CD4-positive, alpha-beta T cell treated with Interleukin-6 for 4 hours (primary cell): Measurements from ENCODE around the gene PEAK1.

Experiments
- DNase-seq: peaks from one replicate; pipeline ENCODE4 v3.0.0-alpha.2; 2020; ENCODE audit warnings: mixed read lengths

The PEAK1 gene

DNA sequence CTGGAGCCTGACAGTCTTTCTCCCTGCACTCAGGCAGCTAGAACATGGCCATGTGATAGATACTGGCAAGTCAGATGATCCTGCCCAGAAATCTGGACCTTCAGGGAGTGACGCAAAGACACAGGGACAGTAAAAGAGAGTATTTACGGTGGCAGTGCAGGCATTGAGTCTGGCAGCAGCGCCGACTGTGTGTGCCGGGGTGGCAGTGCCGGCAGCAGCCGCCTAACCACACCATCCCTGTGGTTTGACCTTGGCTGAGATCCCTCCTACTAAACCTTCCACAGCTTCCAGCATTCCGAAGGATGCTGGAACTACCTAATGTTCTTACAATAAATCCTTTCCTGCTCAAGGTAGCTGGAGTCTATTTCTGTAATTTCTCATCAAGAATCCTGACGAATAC, 344.4 kb downstream of the PEAK1 start:
- DNase-seq: no peak

DNA sequence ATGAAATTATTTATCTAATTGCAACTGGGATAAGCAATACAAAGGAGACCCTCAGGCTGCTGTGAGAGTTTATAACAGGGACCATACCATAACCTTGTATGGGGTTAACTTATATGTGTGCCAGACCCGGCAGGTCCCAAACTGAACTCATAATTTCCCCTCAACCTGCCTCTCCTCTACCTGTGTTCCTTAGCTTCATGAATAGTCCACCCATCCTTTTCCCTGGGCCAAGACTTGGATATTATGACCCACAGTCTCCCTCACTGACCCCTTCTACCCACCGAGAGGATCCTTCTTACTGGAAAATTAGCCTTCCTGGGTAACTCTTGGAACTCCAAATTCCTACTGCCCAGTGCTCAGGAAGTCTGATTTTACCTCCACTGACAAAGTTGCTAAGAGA, 345.6 kb downstream of the PEAK1 start:
- no peak for DNase-seq

DNA sequence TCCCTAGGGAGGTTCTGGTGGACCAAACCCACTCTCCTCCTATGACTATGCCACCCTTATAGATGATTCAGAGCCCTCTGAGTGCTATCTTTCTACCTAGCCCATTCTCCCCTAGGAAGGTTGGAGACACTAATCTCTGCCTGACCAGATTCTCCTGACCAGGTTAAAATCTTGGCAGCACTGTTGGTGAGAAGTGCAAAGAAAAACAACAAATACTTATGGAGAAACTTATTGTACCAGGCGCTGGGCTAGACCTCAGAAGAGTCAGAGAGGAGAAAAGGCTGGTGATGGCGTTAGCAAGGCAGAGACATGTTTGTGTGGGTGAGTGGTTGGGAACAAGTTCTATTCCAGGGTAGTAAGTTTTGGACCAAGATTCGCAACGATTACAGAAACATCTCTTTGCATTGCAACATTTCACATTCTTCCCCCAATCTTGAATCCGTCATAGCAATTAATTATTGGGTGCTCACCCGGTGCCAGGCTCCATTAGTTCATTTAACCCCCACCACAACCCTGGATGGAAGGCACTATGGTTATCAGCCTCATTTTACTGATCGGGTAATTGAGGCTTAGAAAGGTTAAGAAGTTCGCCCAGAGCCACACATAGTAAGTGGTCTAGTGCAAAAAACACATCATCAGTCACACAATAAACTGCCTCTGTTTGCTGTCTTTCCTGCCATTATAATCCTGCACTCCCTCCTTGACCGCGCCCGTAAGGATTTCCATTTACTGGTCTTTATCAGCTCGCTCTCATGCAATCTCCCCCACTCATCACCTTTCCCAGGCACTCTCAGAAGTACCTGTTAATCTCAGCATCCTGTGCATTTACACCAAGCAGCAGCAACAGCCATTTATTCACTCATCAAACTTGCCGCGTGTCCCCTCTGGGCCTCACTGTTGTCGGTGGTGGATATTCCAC, 348.3 kb downstream of the PEAK1 start:
- no peak for DNase-seq

DNA sequence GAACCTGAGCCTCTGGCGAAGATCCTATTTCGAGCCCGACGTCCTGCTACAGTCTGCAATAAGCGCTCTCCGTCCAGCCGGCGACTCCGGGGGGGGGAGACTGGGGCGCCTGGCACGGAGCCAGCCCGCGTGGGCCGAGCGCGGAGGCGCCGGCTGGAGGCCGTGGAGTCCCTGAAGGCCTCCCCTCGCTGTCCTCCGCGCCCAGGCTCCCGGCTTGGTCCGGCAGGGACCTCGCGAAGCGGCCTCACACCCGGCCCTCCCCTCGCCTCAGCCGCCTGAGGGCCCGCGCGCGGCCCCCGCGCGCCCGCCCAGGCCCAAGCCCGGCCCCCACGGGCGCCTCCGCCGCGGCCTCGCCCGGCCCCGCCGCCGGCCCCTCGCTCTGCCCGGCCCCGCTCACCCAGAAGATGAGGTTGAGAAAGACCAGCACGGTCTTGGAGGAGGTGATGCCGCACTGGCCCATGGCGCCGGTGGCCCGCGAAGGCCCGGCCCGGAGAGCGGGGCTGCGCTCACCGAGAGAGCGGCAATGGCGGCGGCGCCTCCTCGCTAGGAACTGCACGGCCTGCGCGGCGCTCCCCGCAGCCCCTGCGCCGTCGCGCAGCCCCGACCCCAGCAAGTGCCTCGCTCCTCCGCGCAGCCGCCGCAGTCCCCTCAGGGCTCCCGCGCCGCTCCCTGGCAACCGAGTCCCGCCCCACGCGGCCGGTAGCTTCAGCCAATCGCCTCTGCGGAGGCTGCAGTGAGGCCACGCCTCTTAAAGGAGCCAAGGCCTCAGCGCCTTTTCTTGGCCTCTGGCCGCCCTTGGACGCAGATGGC, 349.2 kb downstream of the PEAK1 start, which contains the start of gene TSPAN3:
Gene TSPAN3, minus strand, starts transcription at position 615 of the 810 bp plus-strand sequence. Its CDS starts 155 bp downstream, at position 460.
- peak; percentile 95 for DNase-seq

DNA sequence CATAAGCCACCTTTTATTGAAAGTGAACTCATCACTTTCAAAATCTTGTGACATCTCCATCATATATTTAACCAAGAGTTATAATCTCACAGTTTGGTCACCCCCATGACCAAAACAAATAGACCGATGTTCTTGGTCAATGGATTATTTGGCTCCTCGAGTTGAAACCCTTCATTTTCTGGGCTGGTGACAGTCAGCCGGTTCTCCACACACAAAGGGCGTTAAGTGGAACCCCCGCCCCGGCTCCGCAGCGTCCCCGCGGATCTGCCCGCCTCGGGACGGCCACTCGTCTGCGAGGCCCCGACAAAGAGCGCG, 349.8 kb downstream of the PEAK1 start:
- no peak for DNase-seq

DNA sequence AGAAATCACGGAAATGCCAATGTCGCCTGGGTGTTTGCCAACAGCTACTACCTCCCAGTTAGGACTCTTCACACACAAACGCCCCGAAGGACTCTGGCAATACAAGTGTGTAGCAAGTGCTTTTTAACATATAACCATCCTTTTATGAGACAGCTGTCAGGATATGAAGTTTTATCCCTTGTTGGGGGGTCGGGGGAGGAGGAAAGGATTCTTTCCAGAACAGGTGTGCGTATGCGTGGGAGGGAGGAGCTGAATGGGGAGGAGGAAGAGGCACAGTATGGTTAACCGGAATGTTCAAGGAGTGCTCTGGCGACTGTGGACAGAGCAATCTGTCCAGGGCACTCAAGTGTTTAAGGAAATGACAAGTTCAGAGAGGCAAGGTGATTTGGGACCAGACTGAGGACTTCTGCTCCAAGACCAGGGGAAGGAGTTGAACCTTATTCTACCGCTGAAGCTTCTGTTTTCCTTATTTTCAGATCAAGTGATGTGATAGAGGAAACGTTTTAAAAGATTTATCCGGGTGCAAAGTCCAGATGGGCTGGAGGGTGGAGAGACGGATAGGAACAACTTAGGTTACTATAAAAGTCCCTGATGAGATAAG, 350.3 kb downstream of the PEAK1 start:
- no peak for DNase-seq

DNA sequence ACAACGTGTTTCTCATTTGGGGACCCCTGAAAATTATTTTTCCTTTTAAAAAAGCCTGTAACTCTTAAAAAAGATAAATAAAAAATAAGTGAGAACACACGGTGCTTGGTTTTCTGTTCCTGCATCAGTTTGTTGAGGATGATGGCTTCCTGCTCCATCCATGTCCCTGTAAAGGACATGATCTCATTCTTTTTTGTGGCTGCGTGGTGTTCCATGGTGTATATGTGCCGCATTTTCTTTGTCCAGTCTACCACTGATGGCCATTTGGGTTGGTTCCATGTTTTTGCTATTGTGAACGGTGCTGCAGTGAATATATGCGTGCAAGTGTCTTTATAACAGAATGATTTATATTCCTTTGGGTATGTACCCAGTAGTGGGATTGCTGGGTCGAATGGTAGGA, 351.3 kb downstream of the PEAK1 start:
- DNase-seq: no peak

DNA sequence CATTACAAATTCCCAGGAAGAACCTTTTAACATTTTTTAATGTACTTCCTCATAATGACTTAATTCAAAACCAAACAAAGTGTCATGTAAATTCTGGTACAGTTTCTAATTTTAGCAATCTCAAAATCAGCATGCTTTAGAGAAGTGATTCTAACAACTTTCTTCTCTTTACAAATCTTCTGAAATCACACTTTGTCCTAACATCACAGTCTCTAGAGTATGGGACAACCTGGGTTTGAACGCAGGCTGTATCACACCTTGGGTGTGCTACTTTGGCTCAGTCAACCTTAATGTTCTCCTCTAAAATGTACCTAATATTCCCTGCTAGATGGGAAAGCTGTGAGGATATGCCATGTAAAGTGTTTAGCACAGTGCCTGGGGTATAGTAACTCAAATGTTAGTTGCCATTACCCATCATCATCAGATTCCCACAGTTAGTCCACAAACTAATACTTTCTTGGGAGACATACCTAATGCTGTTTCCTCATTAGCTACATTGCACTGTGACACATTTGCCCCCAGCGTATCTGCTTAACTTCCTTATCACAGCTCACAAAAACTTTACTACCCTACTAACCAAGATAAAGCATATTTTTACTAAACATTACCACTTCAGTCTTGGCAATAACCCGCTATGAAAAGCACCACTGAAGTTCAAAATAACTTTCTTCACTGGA, 352.1 kb downstream of the PEAK1 start:
- DNase-seq: no peak

DNA sequence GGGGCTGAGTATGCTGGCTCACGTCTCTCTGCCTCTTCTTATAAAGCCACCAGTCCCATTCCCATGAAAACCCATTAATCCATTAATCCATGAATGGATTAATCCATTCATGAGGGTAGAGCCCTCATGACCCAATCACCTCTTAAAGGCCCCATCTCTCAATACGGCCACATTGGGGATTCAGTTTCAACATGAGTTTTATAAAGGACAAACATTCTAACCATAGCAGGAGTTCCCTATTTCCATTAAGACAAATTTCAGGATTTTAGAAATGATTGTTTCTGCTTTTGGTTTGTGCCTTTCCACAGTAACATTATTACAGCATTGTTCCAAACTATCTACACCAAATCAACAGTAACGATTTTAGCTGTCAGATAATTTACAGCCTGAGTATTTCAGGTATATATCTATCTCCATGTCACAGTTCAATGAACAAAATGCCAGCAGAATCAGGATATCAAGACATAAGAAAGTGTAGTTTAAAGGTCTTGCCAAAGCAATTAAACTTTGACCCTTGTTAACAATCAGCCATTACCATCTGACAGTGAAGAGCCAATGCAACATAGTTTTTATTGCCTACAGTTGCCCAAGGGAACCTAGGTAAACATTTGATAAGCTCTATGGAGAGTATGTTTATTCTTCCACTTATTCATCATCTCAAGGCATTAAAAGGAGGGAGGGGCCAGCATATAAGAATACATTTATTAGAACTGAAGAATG, 352.8 kb downstream of the PEAK1 start:
- DNase-seq: no peak

DNA sequence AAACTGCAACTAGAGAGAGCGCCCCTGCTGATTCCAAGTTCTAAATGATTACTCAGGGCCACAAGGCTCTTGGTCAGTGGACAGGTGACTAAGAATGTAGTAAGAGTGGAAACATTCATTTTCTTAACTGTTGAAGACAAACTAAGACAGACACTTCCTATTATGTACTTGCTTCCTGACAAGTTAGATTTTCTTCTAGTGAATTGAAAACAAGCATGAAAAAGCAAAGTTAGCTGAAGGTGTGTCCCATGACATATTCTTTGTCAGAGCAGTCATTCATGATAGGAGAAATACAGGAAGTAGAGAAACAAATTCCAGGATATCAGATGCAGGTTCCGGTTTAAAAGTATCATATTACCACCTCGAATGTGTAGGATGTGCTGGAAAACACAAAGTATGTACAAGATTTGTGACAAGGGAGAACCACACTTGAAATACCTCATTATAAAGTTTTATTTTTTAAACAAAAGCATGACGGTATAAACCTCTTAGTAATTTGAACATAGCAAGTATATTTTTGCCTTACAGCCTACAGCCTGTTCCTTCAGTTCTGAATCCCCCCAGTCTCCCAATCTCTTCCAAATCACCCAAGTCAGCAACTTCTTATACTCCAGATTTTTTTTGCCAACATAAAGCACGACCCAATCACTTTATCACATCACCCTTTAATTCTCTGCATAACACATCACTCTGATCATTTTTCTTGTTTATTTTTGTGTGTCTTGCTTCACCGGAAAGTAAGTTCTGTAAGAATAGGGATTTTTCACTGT, 355.2 kb downstream of the PEAK1 start:
- DNase-seq: no peak

DNA sequence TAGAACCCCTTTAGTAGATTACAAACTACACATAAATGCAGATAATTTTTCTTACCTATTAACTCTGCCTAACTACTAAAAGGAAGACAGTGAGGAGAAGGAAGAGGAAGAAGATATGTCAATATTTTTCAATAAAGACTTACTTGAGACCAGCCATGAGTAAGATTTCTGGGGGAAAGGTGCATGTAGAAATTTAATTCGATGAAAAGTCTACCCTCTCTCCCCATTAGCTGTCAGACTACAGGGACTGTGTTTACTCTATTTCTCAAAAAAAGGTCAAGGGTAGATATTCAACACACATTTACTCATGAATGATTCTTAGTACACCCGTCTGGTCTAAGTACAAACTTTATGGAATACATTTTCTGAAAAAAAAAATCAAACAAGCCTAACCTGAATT, 355.8 kb downstream of the PEAK1 start:
- DNase-seq: no peak

DNA sequence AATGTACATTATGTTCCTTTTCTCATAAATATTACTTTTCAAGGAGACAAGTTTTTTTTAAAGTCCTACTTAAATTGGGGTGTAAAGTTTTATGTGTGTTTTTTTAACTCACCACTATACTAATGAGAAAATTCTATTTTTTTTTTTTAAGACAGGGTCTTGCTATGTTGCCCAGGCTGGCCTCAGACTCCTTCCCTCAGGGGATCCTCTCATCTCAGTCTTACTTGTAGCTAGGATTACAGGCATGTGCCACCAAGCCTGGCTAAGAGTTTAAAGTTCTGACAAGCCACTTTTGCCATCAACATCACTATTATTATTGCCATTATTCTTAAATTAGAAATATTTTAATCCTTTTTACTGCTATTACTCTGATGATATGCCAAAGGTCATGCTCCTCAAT, 356.7 kb downstream of the PEAK1 start:
- DNase-seq: no peak

DNA sequence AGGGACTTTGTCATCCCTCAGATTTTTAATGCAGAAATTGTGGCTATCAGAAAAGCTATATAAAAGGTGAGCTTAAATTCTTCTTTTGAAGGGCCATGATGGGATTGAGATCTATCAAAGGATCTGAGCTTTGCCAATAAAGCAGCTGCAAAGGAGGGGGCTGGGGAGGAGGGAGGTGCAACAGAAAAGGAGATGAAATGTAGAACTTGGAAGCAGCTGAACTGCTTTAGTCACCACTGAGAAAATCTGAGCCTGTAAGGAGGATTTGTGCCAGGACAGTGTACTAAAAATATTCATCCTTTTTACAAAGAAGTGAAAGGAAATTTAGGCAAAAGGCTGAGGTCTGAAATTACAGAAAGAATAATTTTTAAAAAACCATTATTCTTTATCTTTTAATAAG, 359.4 kb downstream of the PEAK1 start:
- no peak for DNase-seq

DNA sequence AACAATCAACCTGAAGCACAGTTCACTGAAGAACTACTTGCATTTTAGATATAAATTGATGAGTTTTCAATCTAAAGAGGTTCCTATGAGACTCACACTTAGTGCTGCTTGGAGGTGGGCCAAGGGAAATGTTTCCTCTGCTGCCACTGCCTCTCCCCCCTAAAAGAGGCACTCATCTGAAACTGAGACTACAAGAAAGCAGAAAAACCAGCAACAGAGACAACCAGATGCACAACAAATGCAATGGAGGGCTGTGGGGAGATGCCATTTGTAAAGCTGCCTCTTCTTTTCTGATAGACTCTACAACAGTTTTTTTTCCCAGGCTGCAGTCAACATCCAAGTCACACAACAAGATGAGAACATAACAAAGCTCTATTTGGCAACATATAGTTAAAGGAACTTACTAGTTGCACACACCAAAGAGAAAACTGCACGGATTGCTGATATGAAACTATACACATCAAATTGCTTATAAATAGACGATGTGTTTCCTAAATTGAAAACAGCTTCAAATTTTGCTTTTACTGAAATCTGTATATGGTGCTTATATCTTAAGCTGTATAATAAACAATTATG, 360.0 kb downstream of the PEAK1 start:
- DNase-seq: no peak

DNA sequence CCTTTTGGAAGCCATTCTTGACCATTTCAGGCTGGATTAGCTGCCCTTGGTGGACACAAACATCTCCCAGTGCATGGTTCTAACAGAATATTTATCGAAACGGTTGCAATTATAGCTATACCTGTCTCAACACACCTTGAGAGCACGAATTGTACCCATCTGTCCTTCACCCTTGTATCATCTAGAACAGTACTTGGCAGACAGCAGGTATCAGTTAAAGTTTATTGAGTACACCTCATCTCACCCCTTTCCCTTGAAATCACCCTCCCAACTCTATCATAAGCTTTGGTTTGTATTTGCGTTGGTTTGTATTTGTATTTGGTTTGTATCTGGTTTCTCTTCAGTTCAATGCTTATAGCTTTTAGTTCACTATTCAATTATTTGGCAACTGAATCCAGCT, 361.4 kb downstream of the PEAK1 start:
- DNase-seq: no peak

DNA sequence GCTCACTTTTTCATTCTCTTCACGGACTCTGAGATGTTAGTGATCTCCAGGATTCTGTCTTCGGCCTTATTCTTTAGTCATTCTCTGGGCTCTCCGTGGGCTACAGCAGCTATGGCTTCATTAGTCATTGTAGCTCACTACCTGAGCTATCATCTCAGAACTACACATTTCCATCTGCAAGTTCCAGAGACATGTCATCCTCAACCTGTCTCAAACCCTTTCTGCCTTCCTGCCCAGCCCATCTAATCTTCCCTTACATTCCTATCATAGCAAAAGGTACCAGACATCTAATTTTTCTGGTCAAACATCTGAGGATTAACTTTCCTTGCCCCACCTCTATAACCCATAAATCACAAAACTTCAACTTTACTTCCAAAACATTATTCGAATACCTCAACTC, 362.2 kb downstream of the PEAK1 start:
- DNase-seq: no peak

DNA sequence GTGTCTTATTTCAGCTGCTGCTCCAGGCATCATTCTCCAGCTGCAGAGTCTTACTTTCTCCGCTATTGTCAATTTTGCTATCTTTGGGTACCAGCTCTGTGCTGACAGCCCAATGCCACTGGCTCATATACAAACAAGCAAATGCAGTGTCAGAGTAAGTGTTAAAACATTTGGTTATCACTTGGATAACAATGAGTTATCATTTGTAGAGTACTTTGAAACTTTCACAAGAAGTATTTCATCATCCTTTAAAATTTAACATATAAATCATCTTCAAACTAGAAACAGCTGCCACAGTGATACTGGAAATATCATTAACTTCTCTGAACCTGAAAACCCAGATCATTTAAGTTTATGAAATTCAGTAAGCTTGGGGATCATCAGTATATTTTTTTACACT, 362.8 kb downstream of the PEAK1 start:
- no peak for DNase-seq

DNA sequence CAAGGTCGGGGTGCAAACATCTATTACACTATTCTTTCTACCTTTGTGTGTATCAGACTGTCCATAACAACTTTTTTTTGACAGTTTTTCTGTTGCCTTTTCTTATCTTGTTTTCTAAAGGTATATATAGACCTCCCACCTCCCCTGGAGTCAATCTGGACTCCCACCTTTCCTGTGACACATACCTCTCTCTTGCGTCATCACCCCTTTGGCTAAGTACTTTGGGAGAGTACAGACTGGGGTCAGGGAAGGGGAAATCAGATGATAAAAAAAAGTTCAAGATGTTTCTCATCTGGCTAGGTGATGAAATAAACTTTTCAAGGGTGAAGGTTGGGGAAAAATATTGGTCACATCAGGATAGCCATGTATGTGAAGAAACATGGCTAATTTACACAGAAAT, 366.2 kb downstream of the PEAK1 start:
- DNase-seq: no peak

DNA sequence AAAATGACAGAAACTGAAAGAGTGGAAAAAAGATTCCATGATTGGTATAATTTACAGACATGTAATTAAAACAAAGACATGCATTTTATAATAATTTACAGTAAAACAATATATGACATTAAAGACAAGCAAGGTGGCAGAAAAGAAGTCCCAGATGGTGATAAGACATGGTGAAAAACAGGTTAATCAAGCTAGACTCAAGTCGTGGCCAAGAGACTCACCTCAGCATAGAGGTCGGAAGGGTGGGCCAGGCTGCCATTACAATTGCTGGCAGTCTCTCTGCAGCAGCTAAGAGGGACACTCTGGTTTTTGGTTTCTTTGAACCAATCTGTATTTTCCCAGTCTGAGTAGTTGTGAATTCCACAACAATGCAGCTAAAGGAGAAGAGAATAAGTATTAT, 367.3 kb downstream of the PEAK1 start:
- no peak for DNase-seq
